NAMALWA (cell line): Measurements from ENCODE around the gene DIMT1.

Source experiments
- DNase-seq: peaks from one replicate; pipeline ENCODE4 v3.0.0-alpha.2; 2015; ENCODE audit warnings: low spot score

DIMT1 gene

GRCh38 chr5:62403411-62404250 is at the start of gene DIMT1:
TSS of gene DIMT1 (minus strand) at chr5:62403905. CDS start at chr5:62403772, 133 bp downstream.
- DNase-seq: peak; percentile 99

DNA sequence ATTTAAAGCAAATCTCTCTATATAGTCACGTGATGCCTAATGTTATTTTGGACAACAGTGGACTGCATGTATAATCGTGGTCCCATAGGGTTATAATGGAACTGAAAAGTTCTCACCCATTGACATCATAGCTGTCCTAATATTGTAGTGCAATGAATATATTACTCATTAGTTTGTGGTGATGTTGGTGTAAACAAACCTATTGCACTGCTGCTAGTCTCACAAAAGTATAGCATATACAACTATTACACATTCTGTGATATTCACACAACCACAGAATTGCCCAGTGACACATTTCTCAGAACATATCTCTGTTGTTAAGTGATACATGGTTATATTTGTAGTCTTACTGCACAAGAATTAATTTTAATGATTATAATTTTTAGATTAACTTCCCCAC is 46.6 kb upstream of the DIMT1 start:
- no peak for DNase-seq

GRCh38 chr5:62448528-62448927 is 44.8 kb upstream of the DIMT1 start:
- DNase-seq: no peak

DNA sequence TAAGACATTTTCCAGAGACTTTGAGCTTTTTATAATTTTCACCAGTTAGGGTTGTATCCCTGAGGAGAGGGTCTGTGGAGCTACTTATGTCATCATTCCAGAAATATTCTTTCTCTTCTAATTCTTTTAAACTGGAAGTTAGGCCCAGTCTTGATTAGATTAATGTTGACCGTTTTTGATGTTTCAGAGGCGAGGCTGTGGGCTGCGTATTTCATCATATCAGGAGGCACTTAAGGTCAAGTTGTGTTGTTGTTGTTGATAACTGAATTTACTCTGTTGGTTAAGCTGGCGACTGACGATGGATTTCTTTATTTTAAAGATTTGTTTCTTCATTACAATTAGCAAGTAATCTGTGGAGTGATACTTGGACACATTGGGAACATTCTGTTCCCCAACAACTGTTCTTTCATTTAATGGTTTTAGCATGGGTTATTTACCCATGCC is 28.9 kb upstream of the DIMT1 start:
- DNase-seq: no peak

DNA sequence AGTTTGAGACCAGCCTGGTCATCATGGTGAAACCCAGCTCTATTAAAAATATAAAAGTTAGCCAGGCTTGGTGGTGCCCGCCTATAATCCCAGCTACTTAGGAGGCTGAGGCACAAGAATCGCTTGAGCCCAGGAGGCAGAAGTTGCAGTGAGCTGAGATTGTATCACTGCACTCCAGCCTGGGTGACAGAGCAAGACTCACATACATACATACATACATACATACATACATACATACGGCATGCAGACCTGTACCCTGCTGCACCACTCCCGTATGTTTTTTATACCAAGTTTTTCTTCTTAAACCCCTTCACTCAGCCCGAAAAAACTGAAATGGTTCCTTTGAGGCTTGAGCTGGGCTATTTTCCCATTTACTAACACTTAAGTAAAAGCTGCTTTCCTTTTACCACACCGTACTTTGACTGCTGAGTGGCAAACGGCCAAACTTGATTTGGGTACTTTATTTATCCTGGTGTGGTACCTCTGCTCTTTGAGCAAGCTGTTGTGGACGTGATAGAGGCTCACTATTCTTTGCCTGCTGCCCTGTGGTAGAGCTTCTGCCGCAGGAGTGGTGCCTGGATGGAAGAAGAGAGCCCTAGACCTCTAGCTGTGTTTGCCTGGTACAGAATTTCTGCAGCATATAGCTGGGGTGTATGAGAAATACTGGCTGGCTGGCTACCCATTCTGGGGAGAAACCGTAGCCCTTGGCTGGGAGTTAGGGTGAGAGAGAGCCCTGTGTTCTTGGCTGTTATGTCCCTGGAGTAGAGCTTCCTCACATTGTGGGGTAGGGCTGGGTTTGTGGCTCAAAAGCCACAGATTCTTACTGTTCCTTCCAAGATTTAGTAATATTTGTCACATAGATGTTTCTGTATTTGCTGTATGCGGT is 28.3 kb upstream of the DIMT1 start:
- DNase-seq: no peak

DNA sequence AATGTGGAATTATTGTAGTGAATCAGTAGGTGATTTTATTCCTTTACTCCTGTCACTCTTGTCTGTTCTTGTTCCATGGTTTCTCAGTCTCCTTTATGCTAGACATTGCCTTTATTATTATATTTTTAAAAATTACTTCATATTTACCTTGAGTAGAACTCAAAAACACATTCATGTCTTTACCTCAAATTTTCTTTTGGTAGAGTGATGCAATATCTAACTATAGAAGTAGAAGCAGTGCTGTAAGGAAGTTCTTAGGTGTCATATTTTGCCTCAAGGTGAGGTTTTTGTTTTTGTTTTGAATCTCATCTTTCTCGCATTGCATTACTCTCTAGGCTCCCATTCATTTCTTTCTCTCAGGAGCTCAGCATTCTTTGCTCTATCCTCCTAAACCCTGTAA is 21.1 kb upstream of the DIMT1 start:
- DNase-seq: no peak

DNA sequence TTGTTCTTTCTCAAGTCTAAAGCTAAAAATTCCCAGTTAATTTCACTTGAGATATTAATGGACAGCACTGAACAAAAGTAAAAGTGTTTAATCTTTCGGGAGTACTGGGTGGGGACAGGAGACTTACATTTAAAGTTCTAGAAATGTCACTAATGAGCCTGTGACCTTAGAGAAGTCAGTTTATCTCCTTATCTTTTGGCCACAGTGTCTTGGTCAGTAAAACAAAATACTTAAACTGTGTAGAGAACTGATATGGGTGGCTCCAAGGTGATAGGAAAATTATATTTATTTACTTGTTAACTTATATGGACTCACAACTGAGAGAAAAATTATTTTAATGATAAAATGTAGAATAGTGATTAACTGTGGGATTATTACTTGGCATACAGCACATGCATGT is 17.7 kb upstream of the DIMT1 start:
- no peak for DNase-seq

- DNase-seq: no peak
These were observed 15.9 kb upstream of the DIMT1 start for GRCh38 chr5:62419609-62420008.

DNA sequence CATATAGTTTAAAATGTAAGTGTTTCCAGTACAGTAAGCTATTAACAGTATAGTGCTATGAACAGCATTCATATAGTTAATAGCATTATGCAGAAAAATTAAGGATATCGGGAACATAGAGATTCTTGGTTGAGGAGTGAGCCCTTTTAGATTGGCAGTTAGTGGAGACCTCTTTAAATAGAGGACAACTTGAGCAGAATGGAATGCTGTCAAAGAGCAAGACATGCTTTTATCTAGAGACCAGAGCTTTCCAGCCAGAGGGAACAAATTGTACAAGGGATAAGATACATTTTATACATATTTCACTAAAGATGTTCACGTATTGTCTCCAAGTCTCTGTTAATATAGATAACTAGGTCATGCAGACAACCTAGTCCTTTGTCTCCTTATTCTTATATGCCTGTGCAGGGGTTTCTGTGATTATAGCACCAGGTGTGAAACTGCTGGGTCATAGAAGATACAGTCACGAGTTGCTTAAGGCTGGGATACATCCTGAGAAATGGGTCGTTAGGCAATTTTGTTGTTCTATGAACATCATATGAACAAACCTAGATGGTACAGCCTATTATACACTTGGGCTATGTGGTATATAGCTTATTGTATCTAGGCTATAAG is 14.9 kb upstream of the DIMT1 start:
- DNase-seq: no peak

DNA sequence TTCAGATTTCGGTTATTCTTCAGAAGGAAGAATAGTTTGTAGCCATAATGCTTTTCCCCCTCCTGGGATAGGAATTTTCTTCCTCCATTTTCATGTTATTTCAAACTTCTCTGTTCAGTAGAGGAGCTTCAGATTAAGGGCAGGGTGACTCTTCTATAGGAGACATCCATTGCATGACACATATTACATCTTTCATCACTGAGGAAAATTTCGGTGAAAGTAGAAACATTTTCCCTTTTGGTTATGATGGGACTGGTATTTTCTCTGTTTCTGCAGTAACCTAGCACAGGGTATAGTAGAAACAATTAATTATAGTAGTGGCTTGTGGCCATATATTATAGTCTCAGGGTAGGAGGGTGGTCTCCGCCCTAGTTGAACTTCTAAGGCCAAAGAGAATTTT is 10.0 kb upstream of the DIMT1 start:
- DNase-seq: no peak

DNA sequence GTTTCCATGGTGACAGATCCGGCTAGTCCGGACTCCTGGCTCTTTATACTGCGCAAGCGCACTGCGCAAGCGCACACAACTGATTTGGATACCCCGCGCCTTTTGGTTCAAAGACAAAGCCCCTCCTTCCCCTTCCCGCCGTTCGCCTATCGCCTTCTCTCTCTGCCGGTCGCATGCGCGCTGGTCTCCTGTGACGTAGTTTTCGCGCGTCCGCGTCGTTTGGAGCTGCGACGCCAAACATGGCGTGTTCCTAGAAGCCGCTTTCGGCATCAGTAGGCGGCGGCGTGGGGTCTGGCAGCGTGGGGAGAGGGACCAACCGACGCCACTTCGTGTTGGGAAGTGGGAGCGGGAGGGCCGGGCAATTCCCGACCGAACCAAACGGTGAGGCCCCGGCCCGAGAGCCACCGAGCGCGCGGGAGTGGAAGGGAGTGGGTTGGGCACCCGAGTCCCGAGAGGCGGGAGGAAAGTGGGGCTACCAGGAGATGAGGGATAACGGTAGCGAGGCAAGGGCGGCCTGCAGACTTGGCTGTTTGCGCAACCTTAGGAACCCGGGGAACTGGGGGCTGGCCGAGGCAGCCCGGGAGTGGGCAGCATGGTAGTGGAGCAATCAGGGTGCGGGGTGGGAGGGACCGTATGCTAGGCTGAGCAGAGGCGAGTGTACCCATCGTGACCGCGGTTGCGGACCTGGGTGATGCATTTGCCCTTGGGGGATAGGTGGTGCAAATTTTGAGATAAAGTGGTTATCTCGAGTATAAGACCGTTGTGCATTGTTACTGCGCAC is 9.0 kb upstream of the DIMT1 start, which contains the start of gene IPO11:
Gene IPO11 (plus strand): TSS at position 215 of the 781 bp plus-strand sequence. CDS start 24,517 bp downstream, outside the sequence.
- DNase-seq: peak; percentile 100

GRCh38 chr5:62395210-62395950 is 8.3 kb downstream of the DIMT1 start:
- DNase-seq: no peak

- no peak for DNase-seq
These were observed 16.9 kb downstream of the DIMT1 start for GRCh38 chr5:62386824-62387223.

- no peak for DNase-seq
These were observed 17.8 kb downstream of the DIMT1 start for GRCh38 chr5:62385816-62386400.

GRCh38 chr5:62385131-62385530 is 18.6 kb downstream of the DIMT1 start:
- DNase-seq: no peak

GRCh38 chr5:62376064-62376463 is 27.6 kb downstream of the DIMT1 start:
- no peak for DNase-seq

- DNase-seq: no peak
These were observed 28.1 kb downstream of the DIMT1 start for GRCh38 chr5:62375627-62376026.

GRCh38 chr5:62374090-62374489 is 29.6 kb downstream of the DIMT1 start:
- DNase-seq: no peak

DNA sequence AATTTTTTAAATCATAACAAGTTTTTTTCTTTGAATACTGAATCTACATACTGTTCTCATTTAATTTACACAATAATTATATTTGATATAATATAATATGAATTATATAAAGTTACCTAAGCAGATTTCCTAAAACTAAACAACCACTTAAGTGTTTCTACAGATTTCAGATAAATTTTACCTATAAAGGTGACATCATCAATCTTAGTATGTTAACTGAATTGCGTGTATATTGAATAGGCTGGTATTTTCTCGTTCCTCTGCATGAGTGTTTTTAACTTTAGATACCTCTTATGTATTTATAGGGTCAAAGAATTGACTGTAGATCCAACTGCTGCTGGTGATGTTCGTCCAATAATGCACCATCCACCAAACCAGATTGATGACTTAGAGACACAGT is 30.3 kb downstream of the DIMT1 start:
- no peak for DNase-seq

GRCh38 chr5:62372600-62372999 is 31.1 kb downstream of the DIMT1 start:
- no peak for DNase-seq

- no peak for DNase-seq
These were observed 32.3 kb downstream of the DIMT1 start for GRCh38 chr5:62371409-62371808.
